Muscle layer of duodenum (tissue), 2 donors: ENCODE data around the gene MGMT.

ENCODE experiments used
- H3K27ac ChIP-seq: one replicate; pipeline ENCODE4 v1.7.0; 2013; ENCODE audit warnings: mild to moderate bottlenecking, low read length
- H3K27me3 ChIP-seq: one replicate; pipeline ENCODE4 v1.7.0; 2013; ENCODE audit warnings: low read depth, mild to moderate bottlenecking, control low read depth, low read length
- H3K36me3 ChIP-seq, 2 donors: one replicate each; pipeline ENCODE4 v1.7.0; 2013; ENCODE audit warnings: low read length in 2 of 2, control low read depth in 1 of 2, mild to moderate bottlenecking in 1 of 2; ENCODE audit not compliant: insufficient read depth in 2 of 2, control insufficient read depth in 1 of 2
- H3K4me1 ChIP-seq, 2 donors: one replicate each; pipeline ENCODE4 v1.7.0; 2013; ENCODE audit warnings: low read length in 2 of 2, mild to moderate bottlenecking in 2 of 2, control low read depth in 1 of 2, moderate library complexity in 1 of 2; ENCODE audit not compliant: insufficient read depth in 2 of 2, control insufficient read depth in 1 of 2
- H3K4me3 ChIP-seq, 2 donors: one replicate each; pipeline ENCODE4 v1.7.0; 2013; ENCODE audit warnings: low read length in 2 of 2, low read depth in 1 of 2, mild to moderate bottlenecking in 1 of 2
- H3K9me3 ChIP-seq, 2 donors: one replicate each; pipeline ENCODE4 v1.7.0; 2013; ENCODE audit warnings: low read length in 2 of 2, control low read depth in 1 of 2, mild to moderate bottlenecking in 1 of 2; ENCODE audit not compliant: control insufficient read depth in 1 of 2
- donor health status: healthy.

Gene MGMT

DNA sequence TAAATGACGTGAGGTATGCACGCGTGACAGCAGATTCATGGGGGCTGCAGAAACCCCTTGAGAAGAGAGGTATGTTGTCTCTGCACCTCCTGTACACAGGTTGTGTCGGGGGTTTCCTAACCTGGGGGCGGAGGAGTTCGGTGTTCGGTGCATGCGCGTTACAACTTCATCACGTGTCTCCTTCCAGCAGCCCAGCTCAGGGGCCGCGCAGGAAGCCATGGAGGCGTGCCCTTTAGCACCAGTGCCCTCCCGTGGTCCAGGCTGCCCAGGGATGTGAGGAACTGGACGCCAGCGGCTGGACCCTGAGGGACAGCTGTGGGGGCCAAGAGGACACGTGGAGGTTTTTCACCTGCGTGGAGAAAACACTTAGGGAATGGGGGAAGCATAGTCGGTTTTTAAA is 310.6 kb downstream of the MGMT start:
- H3K27me3 ChIP-seq, result no peaks in the 10 kb centered on the region
- H3K36me3 ChIP-seq, result no peaks in the 10 kb centered on the region
- H3K4me1 ChIP-seq, result no peaks in the 10 kb centered on the region
- H3K27ac ChIP-seq, result no peak overlapping the region
- H3K4me3 ChIP-seq, result no peak overlapping the region
- H3K9me3 ChIP-seq, result no peaks in the 10 kb centered on the region

DNA sequence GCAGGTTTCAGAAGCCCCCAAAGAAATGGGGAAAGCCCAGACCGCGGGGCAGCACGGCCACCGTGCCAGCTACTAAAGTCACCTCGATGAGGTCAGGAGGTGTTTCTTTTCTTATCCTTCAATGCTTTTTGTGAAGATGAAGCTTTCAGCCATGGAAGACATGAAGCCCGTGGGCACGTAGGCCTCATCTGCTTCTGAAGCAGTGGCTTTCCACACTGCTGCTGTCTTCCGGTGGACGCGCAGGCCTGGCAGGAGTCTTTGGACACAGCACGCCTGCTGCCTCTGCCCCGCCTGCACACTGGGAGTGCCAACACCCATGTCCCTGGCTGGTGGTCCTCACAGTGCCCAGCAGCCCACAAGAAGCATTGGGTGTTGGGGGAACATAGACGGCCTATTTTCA is 311.5 kb downstream of the MGMT start:
- H3K27ac ChIP-seq, result no peak overlapping the region
- no peaks in the 10 kb centered on the region for H3K36me3 ChIP-seq

DNA sequence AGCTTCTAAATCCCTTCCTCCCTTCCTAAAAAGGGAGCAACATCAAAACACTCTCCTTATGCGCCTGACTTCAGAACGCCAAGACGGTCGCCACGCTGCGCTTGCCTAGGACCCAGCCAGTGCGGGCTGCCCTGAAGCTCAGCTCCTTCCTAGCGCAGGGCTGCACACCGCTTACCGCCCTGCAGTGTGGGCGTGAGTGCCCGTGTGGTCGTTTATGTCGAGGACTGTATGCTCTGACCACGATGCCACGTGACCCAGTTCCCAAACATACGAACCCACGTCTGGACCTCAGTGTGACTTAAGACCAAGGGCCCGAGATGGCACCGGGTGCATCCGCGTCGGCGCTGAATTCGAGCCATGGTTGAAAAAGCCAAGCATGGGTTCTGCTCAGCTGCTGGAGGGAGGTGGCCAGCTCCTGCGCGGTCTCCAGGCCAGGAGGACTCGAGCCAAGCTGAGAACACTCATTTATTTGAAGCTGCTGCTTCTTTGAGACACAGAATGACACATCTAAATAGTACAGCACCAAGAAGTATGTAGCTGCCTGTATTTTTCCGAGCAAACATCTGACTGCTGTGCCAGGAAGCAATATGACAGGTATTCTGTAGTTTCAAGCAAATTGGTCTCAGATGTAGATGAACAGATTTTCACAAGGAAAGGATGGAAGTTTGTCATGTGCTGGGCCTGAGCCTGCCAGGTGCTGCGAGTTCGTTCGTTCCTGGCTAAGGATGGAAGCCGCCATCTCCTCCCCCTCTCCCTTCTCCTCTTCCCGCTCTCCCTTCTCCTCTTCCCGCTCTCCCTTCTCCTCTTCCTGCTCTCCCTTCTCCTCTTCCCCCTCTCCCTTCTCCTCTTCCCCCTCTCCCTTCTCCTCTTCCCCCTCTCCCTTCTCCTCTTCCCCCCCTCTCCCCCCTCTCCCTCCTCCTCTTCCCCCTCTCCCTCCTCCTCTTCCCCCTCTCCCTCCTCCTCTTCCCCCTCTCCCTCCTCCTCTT is 312.4 kb downstream of the MGMT start:
- Histone ChIP-seq H3K36me3 (no peaks in the 10 kb centered on the region), H3K9me3 (no peaks in the 10 kb centered on the region), H3K4me1 (no peaks in the 10 kb centered on the region), H3K4me3 (no peak overlapping the region), H3K27me3 (no peaks in the 10 kb centered on the region), H3K27ac (no peak overlapping the region)

More for the DNA sequence above, 311.5 kb downstream of the MGMT start:
- H3K27me3 ChIP-seq, result no peaks in the 10 kb centered on the region
- no peaks in the 10 kb centered on the region for H3K9me3 ChIP-seq
- no peak overlapping the region for H3K4me3 ChIP-seq
- H3K4me1 ChIP-seq, result no peaks in the 10 kb centered on the region

DNA sequence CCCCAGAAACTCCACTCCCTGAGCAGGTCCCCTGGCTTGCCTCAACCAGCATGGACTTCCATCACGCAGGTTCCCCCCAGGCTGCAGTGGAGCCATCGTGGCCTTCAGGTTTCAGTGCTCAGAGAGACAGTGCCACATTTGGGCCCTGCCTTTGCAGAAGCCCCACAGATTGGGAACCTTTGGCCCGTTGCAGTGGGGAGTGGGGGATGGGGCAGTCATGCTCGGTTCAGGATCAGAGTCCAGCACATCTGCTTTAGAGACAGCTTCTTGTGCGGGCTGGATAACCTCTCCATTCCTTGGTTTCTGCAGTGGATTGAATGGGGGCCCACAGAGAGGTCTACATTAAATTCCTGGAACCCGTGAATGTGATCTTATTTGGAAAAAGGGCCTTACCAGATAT is 313.2 kb downstream of the MGMT start:
- no peaks in the 10 kb centered on the region for H3K27me3 ChIP-seq

DNA sequence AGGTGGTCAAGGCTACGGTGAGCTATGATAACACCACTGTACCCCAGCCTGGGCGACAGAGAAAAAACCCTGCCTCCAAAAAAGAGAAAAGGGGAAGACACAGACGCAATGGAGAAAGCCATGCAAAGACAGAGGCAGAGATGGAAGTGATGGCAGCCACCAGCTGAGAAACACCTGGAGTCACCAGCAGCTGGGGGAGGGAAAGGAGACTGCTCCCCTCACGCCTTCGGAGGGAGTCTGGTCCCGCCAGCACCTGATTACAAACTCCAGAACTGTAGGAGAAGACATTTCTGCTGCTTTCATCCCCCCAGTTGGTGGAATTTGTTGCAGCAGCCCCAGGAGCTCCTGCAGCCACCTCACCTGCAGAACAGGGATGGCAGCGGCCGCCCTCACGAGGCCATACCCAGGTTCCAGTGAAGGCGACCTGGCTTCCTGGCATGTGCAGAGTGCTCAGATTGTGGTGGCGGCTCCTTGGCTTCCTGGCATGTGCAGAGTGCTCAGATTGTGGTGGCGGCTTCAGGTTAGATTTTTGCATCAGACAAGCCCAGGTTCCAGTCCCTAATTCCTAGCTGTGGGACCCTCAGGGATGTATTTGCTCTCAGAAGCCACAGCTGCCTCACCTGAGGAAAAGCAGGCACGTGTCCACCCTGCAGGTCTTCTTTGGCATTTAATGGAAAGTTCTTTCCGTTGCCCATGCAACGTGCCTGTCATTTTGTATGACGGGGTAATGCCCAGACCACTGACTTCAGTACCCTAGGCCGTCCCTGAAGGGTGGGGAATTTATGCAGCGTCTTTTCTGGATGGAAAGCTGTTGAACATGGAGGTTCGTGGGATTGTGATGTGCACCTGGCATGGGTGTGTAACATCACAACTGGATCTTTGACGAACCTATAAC is 314.1 kb downstream of the MGMT start:
- Histone ChIP-seq H3K27me3 (no peaks in the 10 kb centered on the region), H3K27ac (no peak overlapping the region), H3K4me1 (no peaks in the 10 kb centered on the region), H3K4me3 (no peak overlapping the region), H3K9me3 (peaks cover 0 to 2% of the 10 kb centered on the region in 2 donors), H3K36me3 (no peaks in the 10 kb centered on the region)

More for the DNA sequence above, 313.2 kb downstream of the MGMT start:
- no peaks in the 10 kb centered on the region for H3K36me3 ChIP-seq
- no peak overlapping the region for H3K4me3 ChIP-seq
- peaks cover 0 to 2% of the 10 kb centered on the region in 2 donors for H3K9me3 ChIP-seq
- no peak overlapping the region for H3K27ac ChIP-seq
- H3K4me1 ChIP-seq, result no peaks in the 10 kb centered on the region

DNA sequence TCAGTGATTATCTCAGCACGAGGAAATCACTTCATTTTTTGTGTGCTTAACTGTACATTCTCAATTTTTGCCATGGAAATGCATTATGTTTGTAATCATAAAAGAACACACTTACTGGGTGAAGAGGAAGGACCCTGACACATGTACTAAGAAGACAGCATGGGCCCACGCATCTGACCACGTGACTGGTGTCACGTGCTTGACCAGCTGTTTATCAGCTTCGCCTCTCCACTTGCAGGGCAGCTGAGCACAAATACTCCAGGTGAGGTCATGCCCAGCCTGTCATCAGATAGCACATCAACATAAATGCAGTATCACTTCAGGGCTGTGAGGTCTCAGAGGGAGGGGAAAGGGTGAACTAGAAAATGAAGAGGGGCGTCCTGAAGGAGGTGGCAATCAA is 317.2 kb downstream of the MGMT start:
- Histone ChIP-seq H3K9me3 (peaks cover 0 to 8% of the 10 kb centered on the region in 2 donors), H3K4me3 (no peak overlapping the region), H3K36me3 (no peaks in the 10 kb centered on the region), H3K4me1 (no peaks in the 10 kb centered on the region), H3K27ac (no peak overlapping the region), H3K27me3 (no peaks in the 10 kb centered on the region)

DNA sequence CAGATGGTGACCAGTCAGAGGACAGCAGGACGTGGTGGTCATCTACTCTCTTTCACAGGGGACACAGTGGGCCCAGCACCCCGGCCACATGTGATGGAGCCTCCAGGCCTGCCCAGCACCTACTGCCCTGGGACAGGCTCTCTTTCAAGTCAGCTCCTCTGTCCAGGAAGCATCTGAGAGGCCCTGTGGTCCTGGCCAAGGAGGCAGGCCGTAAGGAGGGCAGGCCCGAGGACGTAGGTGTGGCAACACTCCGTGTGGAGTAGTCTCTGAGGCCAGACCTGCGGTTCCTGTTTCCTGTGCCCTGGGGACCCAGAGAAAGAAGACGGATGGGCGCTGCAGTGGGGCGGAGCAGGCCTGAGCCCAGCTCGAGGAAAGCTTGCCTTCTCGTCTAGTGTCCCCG is 317.9 kb downstream of the MGMT start:
- Histone ChIP-seq H3K9me3 (peaks cover 0 to 12% of the 10 kb centered on the region in 2 donors), H3K27ac (no peak overlapping the region), H3K4me3 (no peak overlapping the region), H3K27me3 (no peaks in the 10 kb centered on the region), H3K36me3 (no peaks in the 10 kb centered on the region), H3K4me1 (no peaks in the 10 kb centered on the region)

DNA sequence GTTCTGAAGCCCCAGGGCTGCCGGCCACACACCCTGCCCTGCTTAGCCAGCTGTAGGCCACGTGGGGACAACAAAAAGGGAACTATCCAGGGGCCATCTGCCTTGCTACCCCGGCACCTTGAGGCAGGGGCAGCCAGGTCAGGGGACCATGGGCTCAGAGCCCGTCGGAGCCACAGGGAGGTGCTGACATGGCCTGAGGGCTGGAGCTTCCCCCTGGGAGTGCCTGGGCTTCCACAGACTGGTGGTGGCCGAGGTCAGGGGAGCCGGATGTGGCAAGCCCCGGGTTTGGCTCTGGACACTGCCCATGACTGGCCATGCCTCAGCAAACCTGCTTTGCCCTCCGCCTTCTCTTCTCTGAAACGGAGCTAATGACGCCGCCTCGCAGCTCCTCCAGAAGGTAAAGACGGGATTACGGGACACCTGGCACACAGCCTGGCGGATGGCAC is 318.5 kb downstream of the MGMT start:
- H3K9me3 ChIP-seq, result peaks cover 2 to 17% of the 10 kb centered on the region in 2 donors
- no peak overlapping the region for H3K4me3 ChIP-seq
- H3K36me3 ChIP-seq, result no peaks in the 10 kb centered on the region
- H3K4me1 ChIP-seq, result no peaks in the 10 kb centered on the region
- H3K27me3 ChIP-seq, result no peaks in the 10 kb centered on the region
- H3K27ac ChIP-seq, result no peak overlapping the region

DNA sequence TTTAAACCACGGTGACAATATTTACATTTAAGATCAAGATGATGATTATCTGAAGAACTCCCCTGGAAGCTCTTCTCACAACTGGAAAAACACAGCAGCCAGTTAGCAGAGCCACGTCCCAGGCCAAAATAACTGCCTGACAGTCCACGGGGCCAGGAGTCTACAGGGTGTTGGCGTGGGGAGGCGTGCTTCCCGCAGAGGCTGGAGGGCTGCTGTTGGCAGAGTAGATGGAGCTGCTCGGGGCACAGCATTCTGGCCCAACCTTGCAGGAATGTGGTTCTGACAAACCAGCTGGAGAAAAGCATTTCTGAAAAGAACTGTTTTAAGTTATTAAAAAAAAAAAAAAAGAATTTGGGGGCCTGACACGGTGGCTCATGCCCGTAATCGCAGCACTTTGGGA is 319.2 kb downstream of the MGMT start:
- Histone ChIP-seq H3K4me3 (no peak overlapping the region), H3K27ac (no peak overlapping the region), H3K4me1 (no peaks in the 10 kb centered on the region), H3K9me3 (peaks cover 4 to 18% of the 10 kb centered on the region in 2 donors), H3K36me3 (no peaks in the 10 kb centered on the region), H3K27me3 (no peaks in the 10 kb centered on the region)

DNA sequence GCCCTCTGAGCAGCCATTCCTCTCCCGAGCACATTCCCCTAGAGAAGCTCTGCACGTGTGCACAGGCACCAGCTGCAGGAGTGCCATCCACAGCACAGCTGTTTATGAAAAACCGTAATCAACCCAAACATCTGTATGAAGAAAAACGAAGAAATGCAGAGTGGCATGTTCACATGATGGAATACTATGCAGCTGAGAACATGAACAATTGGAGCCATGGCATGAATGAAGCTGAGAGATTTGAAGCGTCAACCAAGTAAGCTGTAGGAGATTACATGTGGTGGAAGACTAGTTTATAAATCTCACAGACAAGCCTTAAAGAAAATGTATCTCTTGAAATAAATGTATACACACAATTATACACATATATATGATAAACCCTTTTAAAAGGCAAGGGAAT is 320.5 kb downstream of the MGMT start:
- H3K27ac ChIP-seq, result no peak overlapping the region
- no peaks in the 10 kb centered on the region for H3K4me1 ChIP-seq
- H3K9me3 ChIP-seq, result peaks cover 4 to 20% of the 10 kb centered on the region in 2 donors
- no peak overlapping the region for H3K4me3 ChIP-seq
- no peaks in the 10 kb centered on the region for H3K36me3 ChIP-seq
- no peaks in the 10 kb centered on the region for H3K27me3 ChIP-seq

DNA sequence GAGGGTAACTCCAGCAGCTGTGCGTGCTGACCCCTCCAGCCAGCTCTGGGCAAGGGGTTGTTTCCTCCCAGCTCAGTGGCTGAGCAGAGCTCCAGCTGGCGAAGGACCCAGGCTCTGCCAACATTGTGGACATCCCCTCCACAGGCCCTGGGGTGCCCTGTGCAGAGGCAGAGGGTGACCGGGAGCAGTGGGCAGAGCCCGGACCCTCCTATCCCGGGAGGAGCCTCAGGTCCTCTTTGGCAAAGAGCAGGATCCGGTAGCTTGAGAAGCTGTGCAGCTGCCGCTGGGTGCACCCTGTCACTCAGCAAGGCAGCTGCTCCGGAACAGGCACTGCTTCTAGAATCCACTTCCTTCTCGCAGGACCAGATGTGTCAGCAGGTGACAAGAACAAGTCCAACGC is 321.2 kb downstream of the MGMT start:
- Histone ChIP-seq H3K27ac (no peak overlapping the region), H3K9me3 (peaks cover 4 to 26% of the 10 kb centered on the region in 2 donors), H3K4me3 (no peak overlapping the region), H3K27me3 (no peaks in the 10 kb centered on the region), H3K36me3 (no peaks in the 10 kb centered on the region), H3K4me1 (no peaks in the 10 kb centered on the region)
